Panc1 (cell line): Measurements from ENCODE around the gene SPSB1. TPM values are rescaled to one million over a fixed set of nuclear protein-coding genes. Genes with fewer than 3 reads are reported as not detected.

Experiments
- ATAC-seq: fragments of 200-7000 bp; cut with Tn5 transposase; 2 replicates; pipeline ENCODE4 v1.9.1; 2020; ENCODE audit warnings: mild to moderate bottlenecking, moderate library complexity
- BruUV-seq: library from RNA; stranded (reverse); fragments of 400-500 nt; replicated peaks from 2 replicates; lab custom pipeline; 2021; lab: Mats Ljungman, UMichigan
- CTCF ChIA-PET: fragments of 300-600 bp; sonication (Branson Sonifier 250); formaldehyde crosslinking; loops from one replicate; lab custom pipeline; 2022; ENCODE audit warnings: antibody characterized with exemption; lab: Charles Lee
- POLR2A ChIA-PET: fragments of 300-600 bp; sonication (Branson Sonifier 250); formaldehyde crosslinking; loops from one replicate; lab custom pipeline; 2022; ENCODE audit warnings: antibody characterized with exemption; lab: Charles Lee
- DNase-seq: peaks from one replicate; pipeline ENCODE4 v3.0.0-alpha.2; 2010; ENCODE audit warnings: low read depth, low spot score
- H3K27ac ChIP-seq: 2 replicates; pipeline ENCODE4 v1.5.1; 2011; ENCODE audit warnings: mild to moderate bottlenecking, low read length, inconsistent platforms
- H3K27me3 ChIP-seq: fragments of 200-500 bp; sonication (Bioruptor generic); 2 replicates; pipeline ENCODE4 v1.6.0; 2014; ENCODE audit warnings: low read length, inconsistent platforms; ENCODE audit not compliant: control insufficient read depth, insufficient read depth
- H3K36me3 ChIP-seq: fragments of 200-500 bp; sonication (Bioruptor generic); 2 replicates; pipeline ENCODE4 v1.5.1; 2014; ENCODE audit warnings: inconsistent platforms, mild to moderate bottlenecking, low read length, moderate library complexity; ENCODE audit not compliant: control insufficient read depth, insufficient read depth
- H3K4me1 ChIP-seq: 2 replicates; pipeline ENCODE4 v1.5.1; 2011; ENCODE audit warnings: inconsistent platforms, mild to moderate bottlenecking, low read length, moderate library complexity; ENCODE audit not compliant: control insufficient read depth, insufficient read depth
- H3K4me3 ChIP-seq, 2 experiments: 2 replicates each; pipeline ENCODE4 v1.5.1; 2011 to 2012; ENCODE audit warnings: low read depth in 2 of 2, low read length in 2 of 2, mild to moderate bottlenecking in 2 of 2, inconsistent platforms in 1 of 2, moderate library complexity in 1 of 2
- H3K9me3 ChIP-seq: fragments of 200-500 bp; sonication (Bioruptor generic); 2 replicates; pipeline ENCODE4 v1.5.1; 2014; ENCODE audit warnings: low read depth, mild to moderate bottlenecking, inconsistent platforms, low read length, moderate library complexity; ENCODE audit not compliant: control insufficient read depth, insufficient read depth
- CTCF ChIP-seq: fragments of 450-650 bp; IDR thresholded peaks from 2 replicates; pipeline ENCODE4 v1.5.1; 2017; ENCODE audit warnings: mild to moderate bottlenecking
- POLR2AphosphoS5 ChIP-seq: IDR thresholded peaks from 2 replicates; pipeline ENCODE4 v1.6.1; 2012; ENCODE audit warnings: mild to moderate bottlenecking, low read depth, low read length, moderate library complexity
- REST ChIP-seq, 2 experiments: IDR thresholded peaks; 2 replicates each; pipeline ENCODE4 v1.6.1; 2011 to 2012; ENCODE audit warnings: low read depth in 2 of 2, control low read depth in 1 of 2, low read length in 1 of 2, mild to moderate bottlenecking in 1 of 2, moderate library complexity in 1 of 2; ENCODE audit not compliant: insufficient read depth in 1 of 2
- SIN3A ChIP-seq: IDR thresholded peaks from 2 replicates; pipeline ENCODE4 v1.6.1; 2012; ENCODE audit warnings: low read depth, mild to moderate bottlenecking, low read length, moderate library complexity, borderline replicate concordance; ENCODE audit not compliant: insufficient read depth
- TCF7L2 ChIP-seq: IDR thresholded peaks from 2 replicates; pipeline ENCODE4 v1.6.1; 2011; ENCODE audit warnings: mild to moderate bottlenecking, low read depth, low read length, inconsistent platforms
- in situ Hi-C: cut with HindIII; loops from 2 replicates; pipeline ENCODE4 v1.10.0; 2016; ENCODE audit warnings: low sequenced_read_pairs, low pct_unique_long_range_greater_than_20kb
- intact Hi-C: fragments of 100-400 bp; cut with micrococcal nuclease; formaldehyde crosslinking; loops from one replicate; pipeline ENCODE4 v1.10.0; 2022; ENCODE audit not compliant: unreplicated experiment
- total RNA-seq: library from RNA; stranded (reverse); gene quantifications from one replicate; pipeline ENCODE4 v1.2.1, GENCODE V29; 2021; ENCODE audit not compliant: unreplicated experiment

Gene SPSB1
- total RNA-seq, 1 experiment from 2014 or later = 73.7 TPM

- intact Hi-C loops = no loop called here
- BruUV-seq = no TSS peak
Measured at GRCh38 chr1:9249534-9250410, 42.9 kb upstream of the SPSB1 start.

More at GRCh38 chr1:9249534-9250410, 42.9 kb upstream of the SPSB1 start:
- DNase-seq (no peak), ATAC-seq (peak; percentile 87)
- H3K4me3 ChIP-seq = no peak overlapping the region
- peaks cover 2% of the 10 kb centered on the region; the same call in 1 of the 2 replicates for H3K4me1 ChIP-seq
- no peaks in the 10 kb centered on the region for H3K36me3 ChIP-seq
- no peak overlapping the region for H3K27ac ChIP-seq
- no peaks in the 10 kb centered on the region for H3K27me3 ChIP-seq
- in situ Hi-C loops = no loop called here
- H3K9me3 ChIP-seq = no peaks in the 10 kb centered on the region
- ChIA-PET POLR2A (no interaction called here), CTCF (interaction anchor here (0.7 to 1.2 kb wide), 3 partner anchors 30 to 317 kb away, joined by 3 to 4 read pairs (median 3); no protein-coding TSS in a partner anchor)
- TF ChIP-seq CTCF (peak; percentile 80), REST (IDR thresholded peaks at IDR 0.05; ENCODE audit: insufficient read depth in 1 of 2, low read depth in 2 of 2, low read length in 1 of 2) (no peak), SIN3A (no peak), POLR2AphosphoS5 (no peak), TCF7L2 (no peak)
